ENCODE results near the gene ITFG1.

GRCh38 chr16:47213761-47214440 lies 247.0 kb downstream of the ITFG1 start:
- TF ChIP-seq POLR2A (IDR thresholded peaks at IDR 0.05; ENCODE audit: low read length) (no peak), GATA1 (IDR thresholded peaks at IDR 0.05; ENCODE audit: low read depth, low read length) (no peak)

Data from erythroblast (primary cell).